ENCODE results near the gene LRP5. TPM values are rescaled to one million over a fixed set of nuclear protein-coding genes. Genes with fewer than 3 reads are reported as not detected.
A peak's percentile ranks its signal among the peaks of the same experiment; 100 is the strongest.

Gene LRP5
- total RNA-seq, 4 donors from 2014 or later, result 32.6 to 68.9 (median 42.5) TPM

- 83 to 97% methylated on average over 1 to 5 of the region's 15 CpGs for WGBS, 2 donors (ENCODE audit: low coverage in 1 of 2)
- no peak for ATAC-seq
- Histone ChIP-seq H3K36me3 (peaks cover 0 to 45% of the 10 kb centered on the region in 2 donors), H3K27me3 (no peaks in the 10 kb centered on the region), H3K9me3 (no peaks in the 10 kb centered on the region), H3K27ac (peak overlapping the region in 2 of 4 donors; percentile 91 to 92), H3K4me3 (no peak overlapping the region), H3K4me1 (peaks cover 0 to 76% (median 17%) of the 10 kb centered on the region in 3 donors)
- TF ChIP-seq POLR2A (IDR thresholded peaks at IDR 0.05), result no peak
These were observed 90.1 kb downstream of the LRP5 start for GRCh38 chr11:68402355-68403031.

DNA sequence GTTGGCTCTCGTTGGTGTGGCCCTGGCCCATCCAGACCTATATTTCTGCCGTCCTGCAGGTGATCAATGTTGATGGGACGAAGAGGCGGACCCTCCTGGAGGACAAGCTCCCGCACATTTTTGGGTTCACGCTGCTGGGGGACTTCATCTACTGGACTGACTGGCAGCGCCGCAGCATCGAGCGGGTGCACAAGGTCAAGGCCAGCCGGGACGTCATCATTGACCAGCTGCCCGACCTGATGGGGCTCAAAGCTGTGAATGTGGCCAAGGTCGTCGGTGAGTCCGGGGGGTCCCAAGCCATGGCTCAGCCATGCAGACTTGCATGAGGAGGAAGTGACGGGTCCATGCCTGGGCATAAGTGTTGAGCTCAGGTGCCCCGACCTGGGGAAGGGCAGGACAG lies 91.0 kb downstream of the LRP5 start:
- peaks cover 0 to 71% (median 15%) of the 10 kb centered on the region in 3 donors for H3K4me1 ChIP-seq
- no peak for TF ChIP-seq EP300 (IDR thresholded peaks at IDR 0.05)
- no peak for TF ChIP-seq POLR2AphosphoS5 (IDR thresholded peaks at IDR 0.05)
- TF ChIP-seq, protein P1, sequence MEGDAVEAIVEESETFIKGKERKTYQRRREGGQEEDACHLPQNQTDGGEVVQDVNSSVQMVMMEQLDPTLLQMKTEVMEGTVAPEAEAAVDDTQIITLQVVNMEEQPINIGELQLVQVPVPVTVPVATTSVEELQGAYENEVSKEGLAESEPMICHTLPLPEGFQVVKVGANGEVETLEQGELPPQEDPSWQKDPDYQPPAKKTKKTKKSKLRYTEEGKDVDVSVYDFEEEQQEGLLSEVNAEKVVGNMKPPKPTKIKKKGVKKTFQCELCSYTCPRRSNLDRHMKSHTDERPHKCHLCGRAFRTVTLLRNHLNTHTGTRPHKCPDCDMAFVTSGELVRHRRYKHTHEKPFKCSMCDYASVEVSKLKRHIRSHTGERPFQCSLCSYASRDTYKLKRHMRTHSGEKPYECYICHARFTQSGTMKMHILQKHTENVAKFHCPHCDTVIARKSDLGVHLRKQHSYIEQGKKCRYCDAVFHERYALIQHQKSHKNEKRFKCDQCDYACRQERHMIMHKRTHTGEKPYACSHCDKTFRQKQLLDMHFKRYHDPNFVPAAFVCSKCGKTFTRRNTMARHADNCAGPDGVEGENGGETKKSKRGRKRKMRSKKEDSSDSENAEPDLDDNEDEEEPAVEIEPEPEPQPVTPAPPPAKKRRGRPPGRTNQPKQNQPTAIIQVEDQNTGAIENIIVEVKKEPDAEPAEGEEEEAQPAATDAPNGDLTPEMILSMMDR (IDR thresholded peaks at IDR 0.05), result no peak
- TF ChIP-seq POLR2A (IDR thresholded peaks at IDR 0.05), result no peak
- no peak overlapping the region for H3K4me3 ChIP-seq
- H3K9me3 ChIP-seq, result no peaks in the 10 kb centered on the region
- 100% methylated on average over 1 of the region's 18 CpGs; no CpG with 5 or more reads in 1 of the 2 donors for WGBS, 2 donors (ENCODE audit: low coverage in 1 of 2)
- H3K27ac ChIP-seq, result peak overlapping the region in 3 of 4 donors; percentile 3 to 92 (median 91)
- H3K27me3 ChIP-seq, result no peaks in the 10 kb centered on the region
- ATAC-seq, result no peak
- H3K36me3 ChIP-seq, result peaks cover 0 to 51% of the 10 kb centered on the region in 2 donors

DNA sequence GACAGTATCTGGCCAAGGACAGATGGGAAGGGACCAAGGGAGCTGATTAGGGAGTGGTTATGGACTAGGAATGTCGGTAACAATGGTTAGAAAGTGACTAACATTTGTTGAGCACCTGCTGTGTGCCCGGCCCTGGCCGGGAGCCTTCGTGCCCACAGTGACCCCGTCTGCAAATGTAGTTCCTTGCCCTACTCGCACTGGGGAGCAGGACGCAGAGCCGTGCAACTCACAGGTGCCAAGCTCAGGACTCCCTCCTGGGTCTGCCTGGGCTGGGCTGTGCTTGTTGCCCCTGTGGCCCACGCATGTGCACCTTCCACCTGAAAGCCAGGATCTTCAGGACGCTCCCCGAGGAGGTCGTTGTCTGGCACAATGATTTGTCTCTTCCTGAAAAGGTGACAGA lies 91.4 kb downstream of the LRP5 start:
- H3K4me1 ChIP-seq, result peaks cover 0 to 67% (median 15%) of the 10 kb centered on the region in 3 donors
- no peaks in the 10 kb centered on the region for H3K27me3 ChIP-seq
- no peaks in the 10 kb centered on the region for H3K9me3 ChIP-seq
- no peak for TF ChIP-seq EP300 (IDR thresholded peaks at IDR 0.05)
- TF ChIP-seq, protein P1 (IDR thresholded peaks at IDR 0.05), result no peak
- TF ChIP-seq POLR2A (IDR thresholded peaks at IDR 0.05), result no peak
- TF ChIP-seq POLR2AphosphoS5 (IDR thresholded peaks at IDR 0.05), result no peak
- H3K27ac ChIP-seq, result peak overlapping the region in 3 of 4 donors; percentile 3 to 91 (median 4)
- WGBS, 2 donors (ENCODE audit: low coverage in 1 of 2), result 91% methylated on average over 4 of the region's 12 CpGs; no CpG with 5 or more reads in 1 of the 2 donors
- H3K4me3 ChIP-seq, result no peak overlapping the region
- ATAC-seq, result no peak
- peaks cover 0 to 54% of the 10 kb centered on the region in 2 donors for H3K36me3 ChIP-seq

DNA sequence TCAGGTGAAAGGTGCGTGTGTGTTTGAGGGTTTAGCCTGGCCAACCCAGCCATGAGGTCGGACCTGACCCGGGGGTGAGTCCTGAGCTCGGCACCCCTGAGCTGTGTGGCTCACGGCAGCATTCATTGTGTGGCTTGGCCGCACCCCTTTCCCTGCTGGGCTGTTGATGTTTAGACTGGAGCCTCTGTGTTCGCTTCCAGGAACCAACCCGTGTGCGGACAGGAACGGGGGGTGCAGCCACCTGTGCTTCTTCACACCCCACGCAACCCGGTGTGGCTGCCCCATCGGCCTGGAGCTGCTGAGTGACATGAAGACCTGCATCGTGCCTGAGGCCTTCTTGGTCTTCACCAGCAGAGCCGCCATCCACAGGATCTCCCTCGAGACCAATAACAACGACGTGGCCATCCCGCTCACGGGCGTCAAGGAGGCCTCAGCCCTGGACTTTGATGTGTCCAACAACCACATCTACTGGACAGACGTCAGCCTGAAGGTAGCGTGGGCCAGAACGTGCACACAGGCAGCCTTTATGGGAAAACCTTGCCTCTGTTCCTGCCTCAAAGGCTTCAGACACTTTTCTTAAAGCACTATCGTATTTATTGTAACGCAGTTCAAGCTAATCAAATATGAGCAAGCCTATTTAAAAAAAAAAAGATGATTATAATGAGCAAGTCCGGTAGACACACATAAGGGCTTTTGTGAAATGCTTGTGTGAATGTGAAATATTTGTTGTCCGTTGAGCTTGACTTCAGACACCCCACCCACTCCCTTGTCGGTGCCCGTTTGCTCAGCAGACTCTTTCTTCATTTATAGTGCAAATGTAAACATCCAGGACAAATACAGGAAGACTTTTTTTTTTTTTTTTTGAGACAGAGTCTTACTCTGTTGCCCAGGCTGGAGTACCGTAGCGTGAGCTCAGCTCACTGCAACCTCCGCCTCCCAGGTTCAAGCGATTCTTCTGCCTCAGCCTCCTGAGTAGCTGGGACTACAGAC lies 94.2 kb downstream of the LRP5 start:
- 59 to 64% methylated on average over 8 to 12 of the region's 34 CpGs for WGBS, 2 donors (ENCODE audit: low coverage in 1 of 2)
- peaks cover 0 to 40% (median 0%) of the 10 kb centered on the region in 3 donors for H3K4me1 ChIP-seq
- H3K36me3 ChIP-seq, result peaks cover 0 to 77% of the 10 kb centered on the region in 2 donors
- H3K27ac ChIP-seq, result peak overlapping the region; percentile 12 to 79 (median 70)
- ATAC-seq, result no peak
- no peaks in the 10 kb centered on the region for H3K9me3 ChIP-seq
- no peak for TF ChIP-seq POLR2A (IDR thresholded peaks at IDR 0.05)
- TF ChIP-seq EP300 (IDR thresholded peaks at IDR 0.05), result no peak
- TF ChIP-seq, protein P1 (IDR thresholded peaks at IDR 0.05), result no peak
- no peak for TF ChIP-seq POLR2AphosphoS5 (IDR thresholded peaks at IDR 0.05)
- H3K4me3 ChIP-seq, result no peak overlapping the region
- H3K27me3 ChIP-seq, result no peaks in the 10 kb centered on the region

- peak overlapping the region in 2 of 4 donors; percentile 71 to 79 for H3K27ac ChIP-seq
- peaks cover 0 to 44% (median 0%) of the 10 kb centered on the region in 3 donors for H3K4me1 ChIP-seq
- WGBS, 2 donors (ENCODE audit: low coverage in 1 of 2), result 81 to 95% methylated on average over 5 to 7 of the region's 9 CpGs
- no peak for ATAC-seq
- no peaks in the 10 kb centered on the region for H3K9me3 ChIP-seq
- no peaks in the 10 kb centered on the region for H3K27me3 ChIP-seq
- peaks cover 0 to 79% of the 10 kb centered on the region in 2 donors for H3K36me3 ChIP-seq
- TF ChIP-seq EP300 (IDR thresholded peaks at IDR 0.05), result no peak
- no peak for TF ChIP-seq POLR2A (IDR thresholded peaks at IDR 0.05)
- peak; percentile 65 for TF ChIP-seq POLR2AphosphoS5 (IDR thresholded peaks at IDR 0.05)
- TF ChIP-seq, protein P1 (IDR thresholded peaks at IDR 0.05), result no peak
- H3K4me3 ChIP-seq, result no peak overlapping the region
These were observed 96.1 kb downstream of the LRP5 start for GRCh38 chr11:68408512-68408911.

Data from gastroesophageal sphincter (tissue), 4 donors.